CD4-positive, alpha-beta memory T cell (primary cell): Measurements from ENCODE around the gene RASA1. TPM values are rescaled to one million over a fixed set of nuclear protein-coding genes. Genes with fewer than 3 reads are reported as not detected.

Source experiments
- CTCF ChIA-PET: fragments of 350-600 bp; sonication (Branson Sonifier 250); formaldehyde crosslinking; loops from one replicate; lab custom pipeline; 2021; ENCODE audit warnings: inconsistent platforms; ENCODE audit not compliant: partially characterized antibody; lab: Charles Lee
- POLR2A ChIA-PET: fragments of 350-600 bp; sonication (Branson Sonifier 250); formaldehyde crosslinking; loops from one replicate; lab custom pipeline; 2021; ENCODE audit not compliant: partially characterized antibody; lab: Charles Lee
- DNase-seq, 5 donors: peaks; one replicate each; pipeline versions ENCODE4 v3.0.0 to v3.0.0-alpha.2; 2020 to 2022; ENCODE audit warnings: mixed read lengths in 1 of 5
- H3K27ac ChIP-seq: one replicate; pipeline ENCODE4 v1.7.0; 2013; ENCODE audit warnings: low read depth, low read length
- H3K27me3 ChIP-seq: 2 replicates; pipeline ENCODE4 v1.7.0; 2013; ENCODE audit warnings: mild to moderate bottlenecking, low read length, moderate library complexity; ENCODE audit not compliant: insufficient read depth
- H3K36me3 ChIP-seq: 2 replicates; pipeline ENCODE4 v1.7.0; 2013; ENCODE audit warnings: mild to moderate bottlenecking, low read length, moderate library complexity; ENCODE audit not compliant: insufficient read depth
- H3K4me1 ChIP-seq: 2 replicates; pipeline ENCODE4 v1.7.0; 2013; ENCODE audit warnings: mild to moderate bottlenecking, low read length, moderate library complexity; ENCODE audit not compliant: insufficient read depth
- H3K4me3 ChIP-seq, 2 donors: one replicate each; pipeline ENCODE4 v1.7.0; 2013; ENCODE audit warnings: low read length in 2 of 2, mild to moderate bottlenecking in 1 of 2
- H3K9me3 ChIP-seq, 2 donors: one replicate each; pipeline ENCODE4 v1.7.0; 2013; ENCODE audit warnings: low read length in 2 of 2, control low read depth in 1 of 2; ENCODE audit not compliant: control insufficient read depth in 1 of 2
- H3K27ac Mint-ChIP-seq, 7 donors: one replicate each; pipeline ENCODE4 v1.8.0; 2020 to 2021; ENCODE audit warnings: mixed read lengths in 7 of 7, mild to moderate bottlenecking in 6 of 7, inconsistent platforms in 3 of 7, moderate library complexity in 3 of 7
- H3K27me3 Mint-ChIP-seq, 2 donors: one replicate each; pipeline ENCODE4 v1.8.0; 2020 to 2021; ENCODE audit warnings: mixed read lengths in 2 of 2
- H3K36me3 Mint-ChIP-seq, 2 donors: one replicate each; pipeline ENCODE4 v1.8.0; 2020 to 2021; ENCODE audit warnings: mixed read lengths in 2 of 2, inconsistent platforms in 1 of 2, mild to moderate bottlenecking in 1 of 2
- H3K4me1 Mint-ChIP-seq, 4 donors: one replicate each; pipeline ENCODE4 v1.8.0; 2020 to 2021; ENCODE audit warnings: mixed read lengths in 4 of 4, mild to moderate bottlenecking in 1 of 4
- H3K4me3 Mint-ChIP-seq, 8 donors: one replicate each; pipeline ENCODE4 v1.8.0; 2020 to 2021; ENCODE audit warnings: mixed read lengths in 8 of 8, mild to moderate bottlenecking in 7 of 8, moderate library complexity in 6 of 8, inconsistent platforms in 3 of 8
- H3K9me3 Mint-ChIP-seq, 8 donors: one replicate each; pipeline ENCODE4 v1.8.0; 2020 to 2021; ENCODE audit warnings: mixed read lengths in 8 of 8, mild to moderate bottlenecking in 5 of 8, inconsistent platforms in 3 of 8, moderate library complexity in 1 of 8
- intact Hi-C: fragments of 100-400 bp; cut with micrococcal nuclease; formaldehyde crosslinking; loops from one replicate; pipeline ENCODE4 v1.15.1; 2023
- polyA plus RNA-seq, 2 donors: library from polyadenylated mRNA; unstranded; fragments of 300-500 nt; fragmentation: Illumina TruSeq; gene quantifications; one replicate each; pipeline ENCODE4 v1.2.3, GENCODE V29; 2021
- total RNA-seq, 2 experiments: library from RNA; stranded (reverse); gene quantifications; one replicate each; pipeline ENCODE4 v1.2.3, GENCODE V29; 2021

The RASA1 gene
- total and polyA plus RNA-seq, 4 experiments from 2014 or later, result 3.3 to 32.4 (median 21.4) TPM

GRCh38 chr5:87411586-87411972 is 143.9 kb downstream of the RASA1 start:
- POLR2A ChIA-PET, result interaction anchor here (0.8 to 3.0 kb wide), 8 partner anchors 11 to 859 kb away, joined by 3 to 17 read pairs (median 7); partner anchors contain the start of genes COX7C and RASA1
- peaks cover 0 to under 1% (median 0%) of the 10 kb centered on the region in 8 donors for H3K9me3 Mint-ChIP-seq
- peak overlapping the region; percentile 94 to 99 (median 98) for H3K4me3 Mint-ChIP-seq
- H3K4me3 ChIP-seq, result peak overlapping the region; percentile 92 to 96
- H3K27ac Mint-ChIP-seq, result peak overlapping the region; percentile 88 to 100 (median 99)
- no peaks in the 10 kb centered on the region for H3K27me3 ChIP-seq
- peaks cover 50 to 67% (median 54%) of the 10 kb centered on the region in 4 donors for H3K4me1 Mint-ChIP-seq
- peak in 4 of 5 donors; percentile 44 to 56 (median 54) for DNase-seq
- H3K36me3 ChIP-seq, result peaks cover 23% of the 10 kb centered on the region
- no peaks in the 10 kb centered on the region for H3K27me3 Mint-ChIP-seq
- no peaks in the 10 kb centered on the region for H3K9me3 ChIP-seq
- H3K4me1 ChIP-seq, result peaks cover 55% of the 10 kb centered on the region
- intact Hi-C loops, result loop anchor here (10.0 kb wide), 1 partner anchor 1273 kb away; no protein-coding TSS in a partner anchor
- H3K36me3 Mint-ChIP-seq, result peaks cover 30 to 52% of the 10 kb centered on the region in 2 donors
- CTCF ChIA-PET, result interaction anchor here (0.9 to 3.4 kb wide), 6 partner anchors 9 to 1279 kb away, joined by 3 to 22 read pairs (median 3); no protein-coding TSS in a partner anchor
- peak overlapping the region; percentile 100 for H3K27ac ChIP-seq

GRCh38 chr5:87411973-87412629 is 144.4 kb downstream of the RASA1 start:
- peak in 3 of 5 donors; percentile 37 to 62 (median 57) for DNase-seq
- Histone ChIP-seq H3K4me1 (peaks cover 51% of the 10 kb centered on the region), H3K9me3 (no peaks in the 10 kb centered on the region), H3K4me3 (peak overlapping the region; percentile 92 to 96), H3K27me3 (no peaks in the 10 kb centered on the region), H3K27ac (peak overlapping the region; percentile 100), H3K36me3 (peaks cover 18% of the 10 kb centered on the region)
- Mint-ChIP-seq H3K27ac (peak overlapping the region; percentile 88 to 100 (median 99)), H3K9me3 (no peaks in the 10 kb centered on the region), H3K4me1 (peaks cover 45 to 61% (median 48%) of the 10 kb centered on the region in 4 donors), H3K27me3 (no peaks in the 10 kb centered on the region), H3K36me3 (peaks cover 25 to 47% of the 10 kb centered on the region in 2 donors), H3K4me3 (peak overlapping the region; percentile 94 to 99 (median 98))
- ChIA-PET CTCF (interaction anchor here (0.9 to 3.4 kb wide), 8 partner anchors 9 to 1279 kb away, joined by 3 to 22 read pairs (median 3); no protein-coding TSS in a partner anchor), POLR2A (interaction anchor here (0.8 to 3.0 kb wide), 10 partner anchors 8 to 858 kb away, joined by 3 to 17 read pairs (median 6); partner anchors contain the start of genes COX7C and RASA1)
- intact Hi-C loops, result loop anchor here (2.0 to 10.0 kb wide), 4 partner anchors 143 to 1273 kb away; partner anchors contain the start of gene TMEM161B

- Histone ChIP-seq H3K4me1 (peaks cover 46% of the 10 kb centered on the region), H3K9me3 (no peaks in the 10 kb centered on the region), H3K36me3 (peaks cover 11% of the 10 kb centered on the region), H3K27ac (peak within 1 kb of the TSS; percentile 100), H3K27me3 (no peaks in the 10 kb centered on the region), H3K4me3 (peak within 1 kb of the TSS; percentile 92 to 96)
- peaks cover 18 to 40% of the 10 kb centered on the region in 2 donors for H3K36me3 Mint-ChIP-seq
- no peaks in the 10 kb centered on the region for H3K27me3 Mint-ChIP-seq
- peaks cover 38 to 54% (median 42%) of the 10 kb centered on the region in 4 donors for H3K4me1 Mint-ChIP-seq
- ChIA-PET CTCF (interaction anchor here (0.8 to 3.4 kb wide), 8 partner anchors 10 to 1278 kb away, joined by 3 to 22 read pairs (median 3); no protein-coding TSS in a partner anchor), POLR2A (interaction anchor here (1.0 to 3.0 kb wide), 9 partner anchors 9 to 857 kb away, joined by 3 to 17 read pairs (median 6); partner anchors contain the start of genes COX7C and RASA1)
- H3K4me3 Mint-ChIP-seq, result peak within 1 kb of the TSS; percentile 94 to 99 (median 98)
- intact Hi-C loops, result loop anchor here (1.0 to 10.0 kb wide), 5 partner anchors 144 to 1272 kb away; partner anchors contain the start of genes COX7C and TMEM161B
- H3K27ac Mint-ChIP-seq, result peak within 1 kb of the TSS; percentile 88 to 100 (median 99)
- H3K9me3 Mint-ChIP-seq, result peaks cover 0 to 1% (median 0%) of the 10 kb centered on the region in 8 donors
- peak; percentile 94 to 98 (median 97) for DNase-seq
Observed at GRCh38 chr5:87412630-87413342, 145.1 kb downstream of the RASA1 start, which contains the start of gene CCNH. TSS of gene CCNH (minus strand) at chr5:87412930. CDS start at chr5:87412794, 136 bp downstream.

- H3K36me3 ChIP-seq, result peaks cover 9% of the 10 kb centered on the region
- H3K9me3 Mint-ChIP-seq, result peaks cover 0 to 1% (median 0%) of the 10 kb centered on the region in 8 donors
- no peaks in the 10 kb centered on the region for H3K9me3 ChIP-seq
- H3K27me3 Mint-ChIP-seq, result no peaks in the 10 kb centered on the region
- DNase-seq, result peak in 1 of 5 donors; percentile 31
- POLR2A ChIA-PET, result interaction anchor here (1.0 to 3.0 kb wide), 6 partner anchors 9 to 796 kb away, joined by 3 to 17 read pairs (median 7); partner anchors contain the start of gene COX7C
- peaks cover 42% of the 10 kb centered on the region for H3K4me1 ChIP-seq
- H3K27me3 ChIP-seq, result no peaks in the 10 kb centered on the region
- CTCF ChIA-PET, result interaction anchor here (0.8 to 3.4 kb wide), 6 partner anchors 11 to 401 kb away, joined by 3 to 22 read pairs (median 4); no protein-coding TSS in a partner anchor
- H3K36me3 Mint-ChIP-seq, result peaks cover 14 to 36% of the 10 kb centered on the region in 2 donors
- peak overlapping the region; percentile 92 to 96 for H3K4me3 ChIP-seq
- H3K27ac Mint-ChIP-seq, result peak overlapping the region; percentile 88 to 100 (median 99)
- peak overlapping the region; percentile 100 for H3K27ac ChIP-seq
- H3K4me1 Mint-ChIP-seq, result peaks cover 35 to 49% (median 37%) of the 10 kb centered on the region in 4 donors
- peak overlapping the region; percentile 94 to 99 (median 98) for H3K4me3 Mint-ChIP-seq
- intact Hi-C loops, result loop anchor here (1.0 to 10.0 kb wide), 5 partner anchors 144 to 1272 kb away; partner anchors contain the start of genes COX7C and TMEM161B
Observed at GRCh38 chr5:87413343-87413645, 145.6 kb downstream of the RASA1 start.

- H3K27me3 ChIP-seq, result no peaks in the 10 kb centered on the region
- no peak overlapping the region for H3K4me3 ChIP-seq
- Mint-ChIP-seq H3K27ac (no peak overlapping the region), H3K4me3 (no peak overlapping the region), H3K4me1 (peaks cover under 1 to 2% (median under 1%) of the 10 kb centered on the region in 4 donors), H3K27me3 (peaks cover 0 to 3% of the 10 kb centered on the region in 2 donors), H3K36me3 (no peaks in the 10 kb centered on the region), H3K9me3 (peaks cover 0 to 5% (median 0%) of the 10 kb centered on the region in 8 donors)
- no peaks in the 10 kb centered on the region for H3K36me3 ChIP-seq
- POLR2A ChIA-PET, result no interaction called here
- H3K27ac ChIP-seq, result no peak overlapping the region
- intact Hi-C loops, result loop anchor here (10.0 kb wide), 1 partner anchor 1266 kb away; no protein-coding TSS in a partner anchor
- CTCF ChIA-PET, result no interaction called here
- no peak for DNase-seq
- H3K4me1 ChIP-seq, result peaks cover under 1% of the 10 kb centered on the region
- H3K9me3 ChIP-seq, result no peaks in the 10 kb centered on the region
Observed at GRCh38 chr5:87418506-87418905, 150.8 kb downstream of the RASA1 start.

- Histone ChIP-seq H3K36me3 (no peaks in the 10 kb centered on the region), H3K27ac (no peak overlapping the region), H3K27me3 (no peaks in the 10 kb centered on the region), H3K9me3 (no peaks in the 10 kb centered on the region), H3K4me1 (no peaks in the 10 kb centered on the region), H3K4me3 (no peak overlapping the region)
- intact Hi-C loops, result no loop called here
- Mint-ChIP-seq H3K9me3 (peaks cover 0 to 5% (median 0%) of the 10 kb centered on the region in 8 donors), H3K36me3 (no peaks in the 10 kb centered on the region), H3K27ac (no peak overlapping the region), H3K27me3 (peaks cover 0 to 3% of the 10 kb centered on the region in 2 donors), H3K4me3 (no peak overlapping the region), H3K4me1 (peaks cover 0 to 1% (median 0%) of the 10 kb centered on the region in 4 donors)
- DNase-seq, result no peak
- CTCF ChIA-PET, result no interaction called here
- POLR2A ChIA-PET, result no interaction called here
Observed at GRCh38 chr5:87421307-87421706, 153.6 kb downstream of the RASA1 start.
